HEK293 (cell line): ENCODE measurements around the gene GRM4.

Source experiments
- CTCF ChIA-PET: fragments of 350-600 bp; formaldehyde crosslinking; extraction: SDS; loops from one replicate; lab custom pipeline; 2021; ENCODE audit warnings: antibody characterized with exemption; lab: Yijun Ruan, JAX
- POLR2A ChIA-PET: fragments of 300-600 bp; formaldehyde crosslinking; extraction: SDS; loops from one replicate; lab custom pipeline; 2020; ENCODE audit warnings: antibody characterized with exemption, inconsistent platforms; lab: Yijun Ruan, JAX
- H3K27ac ChIP-seq: fragments of 200-500 bp; sonication (Bioruptor generic); 2 replicates; pipeline ENCODE4 v1.5.1; 2014; ENCODE audit warnings: low read depth, low read length, control low read depth, inconsistent platforms; ENCODE audit errors: extremely low read depth
- H3K36me3 ChIP-seq, 2 experiments: fragments of 200-500 bp in 1 of 2; sonication (Bioruptor generic) in 1 of 2; 1 replicate in 1 of 2; 2 replicates in 1 of 2; pipeline ENCODE4 v1.5.1; 2014 to 2017; ENCODE audit warnings: inconsistent platforms in 2 of 2, low read length in 2 of 2; ENCODE audit not compliant: control insufficient read depth in 2 of 2, insufficient read depth in 1 of 2
- H3K4me1 ChIP-seq: fragments of 200-500 bp; sonication (Bioruptor generic); 2 replicates; pipeline ENCODE4 v1.5.1; 2014; ENCODE audit warnings: mild to moderate bottlenecking, low read length, inconsistent platforms; ENCODE audit not compliant: control insufficient read depth, insufficient read depth
- H3K4me3 ChIP-seq: 2 replicates; pipeline ENCODE4 v1.5.1; 2011; ENCODE audit warnings: low read depth, mild to moderate bottlenecking, control low read depth, low read length, moderate library complexity
- H3K9me3 ChIP-seq: fragments of 200-500 bp; sonication (Bioruptor generic); 2 replicates; pipeline ENCODE4 v1.5.1; 2014; ENCODE audit warnings: low read depth, low read length, inconsistent platforms; ENCODE audit not compliant: control insufficient read depth, insufficient read depth
- REPIN1 ChIP-seq: fragments of 450-650 bp; formaldehyde crosslinking; IDR thresholded peaks from 2 replicates; pipeline ENCODE4 v1.5.1; 2017; ENCODE audit warnings: missing biosample characterization, missing genetic modification characterization, low read depth
- SETDB1 ChIP-seq: IDR thresholded peaks from one replicate; pipeline ENCODE4 v1.6.1; 2017; ENCODE audit warnings: mild to moderate bottlenecking, low read length, moderate library complexity, mixed read lengths; ENCODE audit not compliant: insufficient read length
- ZBTB17 ChIP-seq: fragments of 450-650 bp; formaldehyde crosslinking; IDR thresholded peaks from 2 replicates; pipeline ENCODE4 v1.5.1; 2016; ENCODE audit warnings: missing biosample characterization, missing genetic modification characterization
- ZIC2 ChIP-seq: fragments of 450-650 bp; formaldehyde crosslinking; IDR thresholded peaks from 2 replicates; pipeline ENCODE4 v1.5.1; 2016; ENCODE audit warnings: missing biosample characterization, missing genetic modification characterization
- ZNF10 ChIP-seq: fragments of 450-650 bp; formaldehyde crosslinking; IDR thresholded peaks from 2 replicates; pipeline ENCODE4 v1.5.1; 2017; ENCODE audit warnings: missing biosample characterization, missing genetic modification characterization
- ZNF132 ChIP-seq: fragments of 450-650 bp; formaldehyde crosslinking; IDR thresholded peaks from 2 replicates; pipeline ENCODE4 v1.5.1; 2017; ENCODE audit warnings: missing biosample characterization, missing genetic modification characterization, borderline replicate concordance
- ZNF133 ChIP-seq: fragments of 450-650 bp; formaldehyde crosslinking; IDR thresholded peaks from 2 replicates; pipeline ENCODE4 v1.5.1; 2016; ENCODE audit warnings: missing biosample characterization, missing genetic modification characterization
- ZNF16 ChIP-seq: fragments of 450-650 bp; formaldehyde crosslinking; IDR thresholded peaks from 2 replicates; pipeline ENCODE4 v1.5.1; 2016; ENCODE audit warnings: low read depth, missing biosample characterization, missing genetic modification characterization
- ZNF211 ChIP-seq: fragments of 450-650 bp; formaldehyde crosslinking; IDR thresholded peaks from 2 replicates; pipeline ENCODE4 v1.5.1; 2016; ENCODE audit warnings: low read depth, missing biosample characterization, missing genetic modification characterization
- ZNF239 ChIP-seq: fragments of 450-650 bp; formaldehyde crosslinking; IDR thresholded peaks from 2 replicates; pipeline ENCODE4 v1.5.1; 2016; ENCODE audit warnings: missing biosample characterization, missing genetic modification characterization
- ZNF473 ChIP-seq: fragments of 450-650 bp; formaldehyde crosslinking; IDR thresholded peaks from 2 replicates; pipeline ENCODE4 v1.5.1; 2017; ENCODE audit warnings: missing biosample characterization, missing genetic modification characterization
- ZNF529 ChIP-seq: fragments of 450-650 bp; formaldehyde crosslinking; IDR thresholded peaks from 2 replicates; pipeline ENCODE4 v1.5.1; 2017; ENCODE audit warnings: missing genetic modification characterization, missing biosample characterization; ENCODE audit not compliant: insufficient replicate concordance
- ZNF560 ChIP-seq: fragments of 450-650 bp; formaldehyde crosslinking; IDR thresholded peaks from 2 replicates; pipeline ENCODE4 v1.5.1; 2017; ENCODE audit warnings: missing biosample characterization, missing genetic modification characterization, borderline replicate concordance
- ZNF600 ChIP-seq: fragments of 450-650 bp; formaldehyde crosslinking; IDR thresholded peaks from 2 replicates; pipeline ENCODE4 v1.5.1; 2016; ENCODE audit warnings: missing biosample characterization, missing genetic modification characterization
- ZNF670 ChIP-seq: fragments of 450-650 bp; formaldehyde crosslinking; IDR thresholded peaks from 2 replicates; pipeline ENCODE4 v1.5.1; 2016; ENCODE audit warnings: missing biosample characterization, missing genetic modification characterization, low read depth
- TF ChIP-seq, protein P1 (sequence below): fragments of 450-650 bp; formaldehyde crosslinking; IDR thresholded peaks from 2 replicates; pipeline ENCODE4 v1.5.1; 2017; ENCODE audit warnings: missing biosample characterization, mild to moderate bottlenecking, missing genetic modification characterization, moderate library complexity
- TF ChIP-seq, protein P2 (sequence below): fragments of 450-650 bp; formaldehyde crosslinking; IDR thresholded peaks from 2 replicates; pipeline ENCODE4 v1.5.1; 2017; ENCODE audit warnings: missing biosample characterization, missing genetic modification characterization
- TF ChIP-seq, protein P3 (sequence below): fragments of 450-650 bp; formaldehyde crosslinking; IDR thresholded peaks from 2 replicates; pipeline ENCODE4 v1.5.1; 2016; ENCODE audit warnings: missing biosample characterization, missing genetic modification characterization
- TF ChIP-seq, protein P4 (sequence below): IDR thresholded peaks from 2 replicates; pipeline ENCODE4 v1.6.1; 2011; ENCODE audit warnings: mild to moderate bottlenecking, low read depth, low read length, borderline replicate concordance

GRM4 gene

DNA sequence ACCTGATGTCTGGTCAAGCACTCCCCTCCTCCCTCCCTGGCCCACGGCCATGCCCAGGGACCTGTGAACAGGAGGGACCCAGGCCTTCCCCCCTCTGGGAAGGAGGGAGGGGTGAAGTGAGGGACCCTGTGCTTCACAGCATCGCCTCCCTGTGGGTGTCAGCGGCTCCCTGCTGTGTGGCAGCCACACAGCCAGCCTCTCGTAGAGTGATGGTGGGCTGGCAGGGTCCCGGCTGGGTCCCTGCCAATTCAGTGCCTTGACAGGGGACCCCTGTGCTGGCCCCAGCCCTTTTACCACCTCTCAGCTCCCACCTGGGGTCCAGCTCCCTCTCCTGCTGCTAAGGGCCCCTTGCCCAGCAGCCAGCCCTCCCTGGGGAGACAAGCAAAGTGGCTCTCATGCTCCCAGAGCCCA lies 31.3 kb upstream of the GRM4 start:
- Histone ChIP-seq H3K27ac (no peak overlapping the region), H3K9me3 (no peaks in the 10 kb centered on the region), H3K4me3 (no peak overlapping the region), H3K4me1 (no peaks in the 10 kb centered on the region), H3K36me3 (no peaks in the 10 kb centered on the region)
- CTCF ChIA-PET = interaction anchor here (1.5 to 2.0 kb wide), 2 partner anchors 14 to 19 kb away, joined by 5 to 10 read pairs; no protein-coding TSS in a partner anchor
- peak; percentile 98 for TF ChIP-seq ZIC2 (tag by site-specific recombination)
- no peak for TF ChIP-seq ZNF529 (tag by site-specific recombination)
- TF ChIP-seq, all 188 proteins: peak for 1
- POLR2A ChIA-PET = no interaction called here

DNA sequence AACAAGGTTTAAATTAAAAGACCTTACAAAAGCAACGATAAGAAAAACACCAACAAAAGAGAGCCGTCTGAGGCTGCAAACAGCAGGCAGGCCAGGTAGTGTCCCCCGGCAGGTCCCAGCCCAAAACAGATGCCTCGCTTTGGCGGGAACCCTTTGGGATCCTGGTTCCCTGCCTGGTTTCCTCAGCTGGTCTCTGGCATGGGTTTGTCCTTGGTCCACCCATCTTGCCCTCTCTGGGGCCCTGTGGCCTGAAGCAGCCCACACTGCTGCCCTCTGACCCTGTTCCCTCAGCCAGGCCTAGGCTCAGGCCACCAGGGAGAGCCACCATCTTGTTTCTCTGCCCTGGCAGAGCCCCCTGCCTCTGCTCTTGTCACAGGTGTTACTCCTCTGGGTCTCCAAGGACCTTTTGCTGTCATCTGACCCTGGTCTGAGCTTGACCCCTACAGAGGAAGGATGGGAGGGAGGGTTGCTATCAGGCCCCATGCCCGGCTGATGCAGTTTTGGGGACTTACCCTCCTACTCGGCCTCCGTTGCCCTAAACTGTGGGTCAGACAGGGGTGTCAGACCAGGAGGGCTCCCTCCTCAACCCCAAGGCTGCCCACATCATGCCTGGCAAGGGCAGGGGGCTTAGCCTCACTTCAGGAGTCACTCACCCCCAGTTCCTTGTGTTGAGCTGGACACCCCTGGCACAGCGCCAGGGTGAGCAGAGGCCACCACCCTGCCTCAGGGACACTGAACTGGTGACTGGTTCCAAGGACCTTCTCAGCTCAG lies 30.6 kb upstream of the GRM4 start:
- TF ChIP-seq SETDB1 (no peak), ZNF239 (tag by site-specific recombination) (no peak), REPIN1 (tag by site-specific recombination) (no peak), ZNF132 (tag by site-specific recombination) (no peak), ZNF10 (no peak)
- TF ChIP-seq, protein P1, sequence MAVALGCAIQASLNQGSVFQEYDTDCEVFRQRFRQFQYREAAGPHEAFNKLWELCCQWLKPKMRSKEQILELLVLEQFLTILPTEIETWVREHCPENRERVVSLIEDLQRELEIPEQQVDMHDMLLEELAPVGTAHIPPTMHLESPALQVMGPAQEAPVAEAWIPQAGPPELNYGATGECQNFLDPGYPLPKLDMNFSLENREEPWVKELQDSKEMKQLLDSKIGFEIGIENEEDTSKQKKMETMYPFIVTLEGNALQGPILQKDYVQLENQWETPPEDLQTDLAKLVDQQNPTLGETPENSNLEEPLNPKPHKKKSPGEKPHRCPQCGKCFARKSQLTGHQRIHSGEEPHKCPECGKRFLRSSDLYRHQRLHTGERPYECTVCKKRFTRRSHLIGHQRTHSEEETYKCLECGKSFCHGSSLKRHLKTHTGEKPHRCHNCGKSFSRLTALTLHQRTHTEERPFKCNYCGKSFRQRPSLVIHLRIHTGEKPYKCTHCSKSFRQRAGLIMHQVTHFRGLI = no peak
- TF ChIP-seq, protein P2, sequence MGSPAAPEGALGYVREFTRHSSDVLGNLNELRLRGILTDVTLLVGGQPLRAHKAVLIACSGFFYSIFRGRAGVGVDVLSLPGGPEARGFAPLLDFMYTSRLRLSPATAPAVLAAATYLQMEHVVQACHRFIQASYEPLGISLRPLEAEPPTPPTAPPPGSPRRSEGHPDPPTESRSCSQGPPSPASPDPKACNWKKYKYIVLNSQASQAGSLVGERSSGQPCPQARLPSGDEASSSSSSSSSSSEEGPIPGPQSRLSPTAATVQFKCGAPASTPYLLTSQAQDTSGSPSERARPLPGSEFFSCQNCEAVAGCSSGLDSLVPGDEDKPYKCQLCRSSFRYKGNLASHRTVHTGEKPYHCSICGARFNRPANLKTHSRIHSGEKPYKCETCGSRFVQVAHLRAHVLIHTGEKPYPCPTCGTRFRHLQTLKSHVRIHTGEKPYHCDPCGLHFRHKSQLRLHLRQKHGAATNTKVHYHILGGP (tag by site-specific recombination) = no peak
- H3K4me3 ChIP-seq = no peak overlapping the region
- no peaks in the 10 kb centered on the region for H3K9me3 ChIP-seq
- ChIA-PET CTCF (interaction anchor here (1.1 to 2.0 kb wide), 3 partner anchors 13 to 19 kb away, joined by 5 to 10 read pairs (median 9); no protein-coding TSS in a partner anchor), POLR2A (no interaction called here)
- H3K36me3 ChIP-seq = no peaks in the 10 kb centered on the region
- H3K4me1 ChIP-seq = no peaks in the 10 kb centered on the region
- H3K27ac ChIP-seq = no peak overlapping the region

DNA sequence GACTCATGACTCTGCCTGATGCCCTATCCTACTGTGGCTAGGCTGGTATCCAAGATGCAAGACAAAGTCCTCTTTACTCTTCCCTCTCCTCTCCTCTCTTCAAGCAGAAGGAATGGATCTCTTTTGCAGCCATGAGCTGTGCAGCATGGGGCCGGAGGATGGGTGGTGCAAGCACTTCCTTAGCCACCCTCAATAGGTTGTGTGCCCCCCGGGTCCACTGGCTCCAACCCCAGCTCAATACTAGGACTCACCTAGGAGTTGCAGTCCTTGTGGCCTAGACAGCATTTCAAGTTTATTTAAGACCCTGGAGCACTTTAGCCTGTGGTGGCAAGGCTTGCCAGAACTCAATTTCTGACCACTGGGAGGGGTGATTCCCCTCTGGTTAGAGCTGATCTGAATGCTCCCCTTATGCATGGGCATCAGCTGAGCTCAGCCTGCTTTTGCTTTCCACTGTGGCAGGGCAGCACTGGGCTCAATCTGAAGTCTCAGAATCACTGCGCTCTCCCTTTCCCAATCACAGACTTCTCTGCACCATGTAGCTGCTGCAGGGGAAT lies 29.0 kb upstream of the GRM4 start:
- no peak overlapping the region for H3K4me3 ChIP-seq
- ChIA-PET POLR2A (no interaction called here), CTCF (interaction anchor here (1.0 to 1.3 kb wide), 2 partner anchors 12 to 34 kb away, joined by 4 to 6 read pairs; no protein-coding TSS in a partner anchor)
- TF ChIP-seq ZNF560 (no peak), ZBTB17 (tag by site-specific recombination) (no peak), ZNF16 (tag by site-specific recombination) (no peak), ZNF600 (tag by site-specific recombination) (no peak), ZNF133 (no peak), ZNF670 (no peak), ZNF10 (no peak), ZNF473 (tag by site-specific recombination) (no peak), ZNF211 (tag by site-specific recombination) (no peak)
- TF ChIP-seq, protein P3, sequence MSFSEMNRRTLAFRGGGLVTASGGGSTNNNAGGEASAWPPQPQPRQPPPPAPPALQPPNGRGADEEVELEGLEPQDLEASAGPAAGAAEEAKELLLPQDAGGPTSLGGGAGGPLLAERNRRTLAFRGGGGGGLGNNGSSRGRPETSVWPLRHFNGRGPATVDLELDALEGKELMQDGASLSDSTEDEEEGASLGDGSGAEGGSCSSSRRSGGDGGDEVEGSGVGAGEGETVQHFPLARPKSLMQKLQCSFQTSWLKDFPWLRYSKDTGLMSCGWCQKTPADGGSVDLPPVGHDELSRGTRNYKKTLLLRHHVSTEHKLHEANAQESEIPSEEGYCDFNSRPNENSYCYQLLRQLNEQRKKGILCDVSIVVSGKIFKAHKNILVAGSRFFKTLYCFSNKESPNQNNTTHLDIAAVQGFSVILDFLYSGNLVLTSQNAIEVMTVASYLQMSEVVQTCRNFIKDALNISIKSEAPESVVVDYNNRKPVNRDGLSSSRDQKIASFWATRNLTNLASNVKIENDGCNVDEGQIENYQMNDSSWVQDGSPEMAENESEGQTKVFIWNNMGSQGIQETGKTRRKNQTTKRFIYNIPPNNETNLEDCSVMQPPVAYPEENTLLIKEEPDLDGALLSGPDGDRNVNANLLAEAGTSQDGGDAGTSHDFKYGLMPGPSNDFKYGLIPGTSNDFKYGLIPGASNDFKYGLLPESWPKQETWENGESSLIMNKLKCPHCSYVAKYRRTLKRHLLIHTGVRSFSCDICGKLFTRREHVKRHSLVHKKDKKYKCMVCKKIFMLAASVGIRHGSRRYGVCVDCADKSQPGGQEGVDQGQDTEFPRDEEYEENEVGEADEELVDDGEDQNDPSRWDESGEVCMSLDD = no peak
- TF ChIP-seq, protein P4, sequence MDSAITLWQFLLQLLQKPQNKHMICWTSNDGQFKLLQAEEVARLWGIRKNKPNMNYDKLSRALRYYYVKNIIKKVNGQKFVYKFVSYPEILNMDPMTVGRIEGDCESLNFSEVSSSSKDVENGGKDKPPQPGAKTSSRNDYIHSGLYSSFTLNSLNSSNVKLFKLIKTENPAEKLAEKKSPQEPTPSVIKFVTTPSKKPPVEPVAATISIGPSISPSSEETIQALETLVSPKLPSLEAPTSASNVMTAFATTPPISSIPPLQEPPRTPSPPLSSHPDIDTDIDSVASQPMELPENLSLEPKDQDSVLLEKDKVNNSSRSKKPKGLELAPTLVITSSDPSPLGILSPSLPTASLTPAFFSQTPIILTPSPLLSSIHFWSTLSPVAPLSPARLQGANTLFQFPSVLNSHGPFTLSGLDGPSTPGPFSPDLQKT = no peak
- H3K4me1 ChIP-seq = no peaks in the 10 kb centered on the region
- no peak overlapping the region for H3K27ac ChIP-seq
- H3K36me3 ChIP-seq = no peaks in the 10 kb centered on the region
- H3K9me3 ChIP-seq = no peaks in the 10 kb centered on the region
